ENCODE results near the gene RBP3.

RBP3 gene

GRCh38 chr10:47358457-47358856 is 10.3 kb downstream of the RBP3 start:
- no peak for DNase-seq (ENCODE audit: low spot score)

- no peak for DNase-seq (ENCODE audit: low spot score)
These were observed 10.9 kb downstream of the RBP3 start for GRCh38 chr10:47359101-47359500.

GRCh38 chr10:47359626-47360418 is 11.7 kb downstream of the RBP3 start:
- no peak for DNase-seq (ENCODE audit: low spot score)

GRCh38 chr10:47360419-47361040 is 12.4 kb downstream of the RBP3 start:
- DNase-seq (ENCODE audit: low spot score) = no peak

- no peak for DNase-seq (ENCODE audit: low spot score)
These were observed 13.1 kb downstream of the RBP3 start for GRCh38 chr10:47361293-47361692.

GRCh38 chr10:47362199-47362598 is 14.0 kb downstream of the RBP3 start:
- DNase-seq (ENCODE audit: low spot score) = no peak

DNA sequence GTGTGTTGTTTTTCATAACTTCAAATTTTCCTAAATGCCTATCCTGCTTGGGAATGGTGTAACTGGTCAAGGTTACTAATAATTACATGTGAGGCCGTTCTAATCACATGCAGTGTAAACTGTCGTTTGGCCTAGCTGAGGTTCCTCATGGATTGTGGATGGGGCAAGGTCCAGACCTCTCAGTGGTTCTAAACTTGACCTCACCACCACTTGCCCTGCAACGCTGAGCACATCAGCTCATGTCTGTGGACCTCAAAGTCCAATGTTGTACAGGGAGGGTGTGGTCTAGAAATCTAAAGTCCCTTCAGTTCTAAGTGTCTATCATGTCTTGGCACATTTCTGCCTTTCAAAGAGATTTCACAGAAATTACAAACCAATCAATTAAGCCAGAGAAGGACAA is 15.6 kb downstream of the RBP3 start:
- DNase-seq (ENCODE audit: low spot score) = no peak

- DNase-seq (ENCODE audit: low spot score) = no peak
These were observed 16.2 kb downstream of the RBP3 start for GRCh38 chr10:47364366-47364765.

GRCh38 chr10:47364911-47365310 is 16.7 kb downstream of the RBP3 start:
- no peak for DNase-seq (ENCODE audit: low spot score)

GRCh38 chr10:47365431-47366180 is 17.4 kb downstream of the RBP3 start:
- DNase-seq (ENCODE audit: low spot score) = no peak

GRCh38 chr10:47366181-47366631 is 18.0 kb downstream of the RBP3 start:
- no peak for DNase-seq (ENCODE audit: low spot score)

- DNase-seq (ENCODE audit: low spot score) = no peak
These were observed 18.7 kb downstream of the RBP3 start for GRCh38 chr10:47366731-47367460.

DNA sequence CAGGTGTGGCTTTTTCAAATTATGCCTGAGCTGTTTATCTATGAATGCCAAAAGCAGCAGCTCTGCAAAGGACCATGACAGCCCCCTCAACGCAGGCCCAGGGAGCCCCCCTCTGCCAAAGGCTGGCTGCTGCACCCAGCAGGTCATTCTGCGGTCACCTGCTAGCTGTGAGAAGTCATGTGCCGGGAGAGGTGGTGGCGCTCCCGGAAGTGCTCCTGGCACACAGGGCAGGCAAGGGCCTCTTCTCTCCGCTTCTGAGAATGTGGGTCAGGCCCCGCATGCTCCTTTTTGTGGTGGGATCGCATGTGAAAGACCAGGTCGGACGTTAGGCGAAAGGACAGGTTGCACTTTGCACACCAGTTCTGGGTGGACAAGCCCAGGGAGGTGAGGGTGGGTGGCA is 19.5 kb downstream of the RBP3 start:
- DNase-seq (ENCODE audit: low spot score) = no peak

DNA sequence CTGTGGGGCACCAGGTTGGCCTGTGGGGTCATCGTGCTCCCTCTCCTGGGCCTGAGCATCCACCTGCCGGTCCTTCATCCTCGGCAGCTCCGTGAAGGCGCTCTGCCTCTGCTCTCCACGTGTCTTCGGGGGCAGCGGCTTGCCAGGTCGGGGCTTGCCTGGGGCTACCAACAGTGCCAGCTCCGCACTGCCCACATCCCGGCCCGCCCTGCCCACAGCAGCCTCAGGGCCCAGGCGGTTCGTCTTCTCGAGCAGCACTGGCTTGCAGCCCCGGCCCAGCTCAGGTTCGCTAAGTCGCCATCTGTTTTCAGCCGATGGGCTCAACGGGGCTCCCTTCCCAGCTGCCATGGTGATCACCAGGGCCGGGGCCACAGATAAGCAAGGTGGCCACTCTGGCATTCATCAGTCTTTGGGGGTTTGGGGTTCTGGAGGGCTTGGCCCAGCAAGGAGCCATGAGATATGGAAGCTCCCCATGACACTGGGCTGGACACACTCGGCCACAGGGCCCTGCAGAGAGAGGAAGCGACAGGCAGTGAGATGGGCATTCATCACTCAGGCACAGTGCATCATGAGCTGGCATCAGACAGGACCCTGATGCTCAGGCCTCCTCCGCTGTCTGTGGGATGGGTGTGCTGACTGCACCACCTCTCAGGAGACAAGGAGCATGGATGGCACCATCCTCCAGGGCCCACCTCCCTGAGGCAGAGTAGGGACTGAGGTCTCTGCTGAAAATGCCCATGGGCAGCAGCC is 20.4 kb downstream of the RBP3 start:
- DNase-seq (ENCODE audit: low spot score) = no peak

DNA sequence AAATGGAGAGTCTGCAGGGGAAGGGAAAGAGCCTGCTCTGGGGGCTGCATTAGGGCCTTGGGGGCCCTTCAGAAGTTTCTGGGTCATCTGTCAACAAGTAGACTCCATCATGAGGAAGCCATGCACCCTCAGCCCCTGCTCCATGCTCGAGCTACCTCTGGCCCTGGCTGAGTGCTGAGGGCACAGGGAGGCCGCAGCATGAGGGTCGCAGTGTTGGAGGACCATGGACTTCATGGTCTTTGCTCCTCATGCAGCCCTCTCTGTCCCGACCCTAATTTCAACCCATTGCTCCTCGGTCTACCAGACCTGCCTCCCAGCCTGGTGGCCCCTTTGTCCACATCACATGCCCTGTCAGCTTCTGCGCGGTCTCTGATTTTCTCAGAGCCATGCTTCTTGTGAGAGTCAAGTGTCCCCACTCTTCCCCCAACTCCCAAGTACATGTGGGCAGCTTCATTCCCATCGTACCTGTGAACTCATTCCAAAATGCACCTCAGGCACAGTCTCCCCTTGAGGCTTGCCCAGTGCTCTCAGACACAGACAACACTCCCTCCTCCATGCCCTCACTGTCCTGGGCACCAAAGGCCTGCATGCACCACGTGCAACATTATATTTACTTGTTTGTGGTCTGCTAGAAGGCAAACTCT is 21.2 kb downstream of the RBP3 start:
- no peak for DNase-seq (ENCODE audit: low spot score)

GRCh38 chr10:47370015-47370767 is 22.0 kb downstream of the RBP3 start:
- DNase-seq (ENCODE audit: low spot score) = no peak

- DNase-seq (ENCODE audit: low spot score) = no peak
These were observed 22.7 kb downstream of the RBP3 start for GRCh38 chr10:47370878-47371277.

GRCh38 chr10:47371629-47372485 is 23.7 kb downstream of the RBP3 start:
- no peak for DNase-seq (ENCODE audit: low spot score)

DNA sequence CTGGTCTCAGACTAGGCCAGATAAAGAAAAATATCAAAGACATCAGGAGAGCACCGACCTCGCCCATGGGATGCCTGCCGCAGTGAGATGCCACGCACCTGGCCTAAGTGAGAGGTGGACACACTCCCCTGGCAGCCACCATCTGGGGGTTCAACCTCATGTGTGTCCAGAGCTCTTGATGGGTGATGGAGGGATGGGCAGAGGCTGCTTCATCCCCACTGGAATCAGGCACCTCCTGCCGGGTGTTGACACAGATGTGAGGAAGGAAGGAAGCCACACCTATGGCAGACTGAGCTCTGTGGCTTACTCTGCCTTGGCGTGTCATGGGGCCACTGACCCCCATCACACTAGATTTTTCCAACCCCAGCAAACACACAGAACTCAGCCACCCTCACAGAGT is 24.6 kb downstream of the RBP3 start:
- no peak for DNase-seq (ENCODE audit: low spot score)

Measured in putamen (tissue), 1 donor.